GM23338 (cell line): ENCODE results near the gene FXYD6. TPM values are rescaled to one million over a fixed set of nuclear protein-coding genes. Genes with fewer than 3 reads are reported as not detected.

Experiments used
- ATAC-seq: fragments of 200-7000 bp; cut with Tn5 transposase; 3 replicates; pipeline ENCODE4 v1.9.1; 2020
- DNase-seq: peaks from one replicate; pipeline ENCODE4 v3.0.0-alpha.2; 2015; ENCODE audit warnings: low spot score
- H2AFZ ChIP-seq: fragments of 200-600 bp; sonication (generic); 2 replicates; pipeline ENCODE4 v1.8.0; 2016; ENCODE audit warnings: antibody characterized with exemption, mild to moderate bottlenecking, moderate library complexity
- H3F3A ChIP-seq: fragments of 200-600 bp; sonication (generic); replicated peaks from 2 replicates; pipeline ENCODE4 v1.8.0; 2017; ENCODE audit warnings: antibody characterized with exemption, mixed run types, low read depth
- H3K27ac ChIP-seq: fragments of 200-600 bp; sonication (generic); 2 replicates; pipeline ENCODE4 v1.6.1; 2016; ENCODE audit warnings: low read depth
- H3K27me3 ChIP-seq: fragments of 200-600 bp; sonication (generic); 2 replicates; pipeline ENCODE4 v1.8.0; 2016; ENCODE audit warnings: mild to moderate bottlenecking, mixed run types, moderate library complexity; ENCODE audit not compliant: insufficient read depth
- H3K36me3 ChIP-seq: fragments of 200-600 bp; sonication (generic); 2 replicates; pipeline ENCODE4 v1.8.0; 2016; ENCODE audit warnings: mild to moderate bottlenecking; ENCODE audit not compliant: insufficient read depth
- H3K4me1 ChIP-seq: fragments of 200-600 bp; sonication (generic); 2 replicates; pipeline ENCODE4 v1.8.0; 2016; ENCODE audit warnings: mild to moderate bottlenecking, moderate library complexity; ENCODE audit not compliant: insufficient read depth
- H3K4me2 ChIP-seq: fragments of 200-600 bp; sonication (generic); 2 replicates; pipeline ENCODE4 v1.7.1; 2017; ENCODE audit warnings: mixed run types
- H3K4me3 ChIP-seq: fragments of 200-600 bp; sonication (generic); 2 replicates; pipeline ENCODE4 v1.6.1; 2016; ENCODE audit warnings: mixed run types
- H3K79me2 ChIP-seq: fragments of 200-600 bp; sonication (generic); replicated peaks from 2 replicates; pipeline ENCODE4 v1.8.0; 2017; ENCODE audit warnings: mild to moderate bottlenecking; ENCODE audit not compliant: insufficient read depth
- H3K9me2 ChIP-seq: fragments of 200-600 bp; sonication (generic); 2 replicates; pipeline ENCODE4 v1.8.0; 2017; ENCODE audit not compliant: insufficient read depth
- H4K20me1 ChIP-seq: fragments of 200-600 bp; sonication (generic); replicated peaks from 2 replicates; pipeline ENCODE4 v1.8.0; 2017; ENCODE audit warnings: mild to moderate bottlenecking; ENCODE audit not compliant: insufficient read depth
- H3K27ac Mint-ChIP-seq: 2 replicates; pipeline ENCODE4 v1.8.0; 2020; ENCODE audit warnings: inconsistent platforms, mild to moderate bottlenecking, moderate library complexity, mixed read lengths
- H3K27me3 Mint-ChIP-seq: 3 replicates; pipeline ENCODE4 v1.8.0; 2022; ENCODE audit warnings: low read depth, mild to moderate bottlenecking, moderate library complexity, mixed read lengths, inconsistent platforms; ENCODE audit not compliant: insufficient read depth, poor library complexity
- H3K36me3 Mint-ChIP-seq: 3 replicates; pipeline ENCODE4 v1.8.0; 2021; ENCODE audit warnings: low read depth, mild to moderate bottlenecking, inconsistent platforms, moderate library complexity, mixed read lengths
- H3K4me1 Mint-ChIP-seq: 3 replicates; pipeline ENCODE4 v1.8.0; 2020; ENCODE audit warnings: mild to moderate bottlenecking, inconsistent platforms, mixed read lengths
- H3K4me3 Mint-ChIP-seq: 3 replicates; pipeline ENCODE4 v1.8.0; 2021; ENCODE audit warnings: moderate library complexity, mild to moderate bottlenecking, inconsistent platforms, mixed read lengths
- H3K9me3 Mint-ChIP-seq: 3 replicates; pipeline ENCODE4 v1.8.0; 2020; ENCODE audit warnings: moderate library complexity, mild to moderate bottlenecking, inconsistent platforms, mixed read lengths
- CREB1 ChIP-seq: fragments of 250-450 bp; sonication (Bioruptor Pico); IDR thresholded peaks from 2 replicates; pipeline ENCODE4 v1.5.0; 2020; ENCODE audit warnings: low read depth, mild to moderate bottlenecking, moderate library complexity
- EZH2phosphoT487 ChIP-seq: fragments of 200-600 bp; sonication (generic); IDR thresholded peaks from one replicate; pipeline ENCODE4 v1.8.1; 2018; ENCODE audit warnings: antibody characterized with exemption; ENCODE audit not compliant: unreplicated experiment
- NANOG ChIP-seq: IDR thresholded peaks from 2 replicates; pipeline ENCODE4 v1.6.1; 2016; ENCODE audit warnings: antibody characterized with exemption, borderline replicate concordance
- POLR2AphosphoS5 ChIP-seq: IDR thresholded peaks from 2 replicates; pipeline ENCODE4 v1.6.1; 2016; ENCODE audit warnings: antibody characterized with exemption, low read depth
- STAT1 ChIP-seq: IDR thresholded peaks from one replicate; pipeline ENCODE4 v1.6.1; 2016; ENCODE audit warnings: antibody characterized with exemption; ENCODE audit not compliant: unreplicated experiment
- ZNF114 ChIP-seq: fragments of 250-450 bp; sonication (Bioruptor Pico); IDR thresholded peaks from 2 replicates; pipeline ENCODE4 v1.5.0; 2020; ENCODE audit warnings: mild to moderate bottlenecking, moderate library complexity
- ZNF331 ChIP-seq: fragments of 250-450 bp; sonication (Bioruptor Pico); IDR thresholded peaks from 2 replicates; pipeline ENCODE4 v1.5.0; 2020; ENCODE audit warnings: low read depth, mild to moderate bottlenecking, moderate library complexity
- ZNF462 ChIP-seq: fragments of 250-450 bp; sonication (Bioruptor Pico); IDR thresholded peaks from 2 replicates; pipeline ENCODE4 v1.5.0; 2020; ENCODE audit warnings: mild to moderate bottlenecking, moderate library complexity
- polyA plus RNA-seq: library from polyadenylated mRNA; unstranded; fragments of >200 nt; fragmentation: Nextera tagmentation; extraction: Ambion mirVana; gene quantifications from 2 replicates; pipeline ENCODE4 v1.2.1, GENCODE V29; 2016
- total RNA-seq: library from RNA; depleted of rRNA; stranded (reverse); fragments of >200 nt; shearing (Covaris generic); gene quantifications from 2 replicates; pipeline ENCODE4 v1.2.3, GENCODE V29; 2014
- TF ChIP-seq, protein P1 (sequence below): IDR thresholded peaks from 2 replicates; pipeline ENCODE4 v1.6.1; 2016; ENCODE audit warnings: antibody characterized with exemption
- TF ChIP-seq, protein P2 (sequence below), 2 experiments: fragments of 200-600 bp in 1 of 2; sonication (generic) in 1 of 2; conservative IDR thresholded peaks; 2 replicates each; pipeline versions ENCODE4 v1.5.1 to v1.6.1; 2016 to 2017; ENCODE audit warnings: antibody characterized with exemption in 2 of 2, low read depth in 2 of 2, mild to moderate bottlenecking in 2 of 2, moderate library complexity in 1 of 2

Gene FXYD6
- total and polyA plus RNA-seq, 2 experiments from 2014 or later = 26.2 to 30.7 TPM

GRCh38 chr11:117874253-117874909 lies 2.1 kb downstream of the FXYD6 start:
- DNase-seq = peak; percentile 78
- peaks cover 7% of the 10 kb centered on the region; the same call in 1 of the 2 replicates for H4K20me1 ChIP-seq
- peak overlapping the region; percentile 91 for H3K4me3 ChIP-seq
- H3K27ac Mint-ChIP-seq = no peak overlapping the region
- peaks cover 40% of the 10 kb centered on the region for H3K4me1 ChIP-seq
- H3K4me3 Mint-ChIP-seq = peak overlapping the region; percentile 97
- H3K4me1 Mint-ChIP-seq = peaks cover 54% of the 10 kb centered on the region
- H3K9me3 Mint-ChIP-seq = no peaks in the 10 kb centered on the region
- H2AFZ ChIP-seq = no peak overlapping the region
- H3K36me3 ChIP-seq = no peaks in the 10 kb centered on the region
- H3K36me3 Mint-ChIP-seq = no peaks in the 10 kb centered on the region
- no peaks in the 10 kb centered on the region; the same call in 1 of the 2 replicates for H3F3A ChIP-seq
- TF ChIP-seq POLR2AphosphoS5 (no peak), CREB1 (no peak), ZNF331 (CRISPR knock-in tag) (no peak), NANOG (no peak), ZNF462 (no peak), EZH2phosphoT487 (no peak), STAT1 (no peak), ZNF114 (no peak)
- TF ChIP-seq, protein P1, sequence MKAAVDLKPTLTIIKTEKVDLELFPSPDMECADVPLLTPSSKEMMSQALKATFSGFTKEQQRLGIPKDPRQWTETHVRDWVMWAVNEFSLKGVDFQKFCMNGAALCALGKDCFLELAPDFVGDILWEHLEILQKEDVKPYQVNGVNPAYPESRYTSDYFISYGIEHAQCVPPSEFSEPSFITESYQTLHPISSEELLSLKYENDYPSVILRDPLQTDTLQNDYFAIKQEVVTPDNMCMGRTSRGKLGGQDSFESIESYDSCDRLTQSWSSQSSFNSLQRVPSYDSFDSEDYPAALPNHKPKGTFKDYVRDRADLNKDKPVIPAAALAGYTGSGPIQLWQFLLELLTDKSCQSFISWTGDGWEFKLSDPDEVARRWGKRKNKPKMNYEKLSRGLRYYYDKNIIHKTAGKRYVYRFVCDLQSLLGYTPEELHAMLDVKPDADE = no peak
- TF ChIP-seq, protein P2, sequence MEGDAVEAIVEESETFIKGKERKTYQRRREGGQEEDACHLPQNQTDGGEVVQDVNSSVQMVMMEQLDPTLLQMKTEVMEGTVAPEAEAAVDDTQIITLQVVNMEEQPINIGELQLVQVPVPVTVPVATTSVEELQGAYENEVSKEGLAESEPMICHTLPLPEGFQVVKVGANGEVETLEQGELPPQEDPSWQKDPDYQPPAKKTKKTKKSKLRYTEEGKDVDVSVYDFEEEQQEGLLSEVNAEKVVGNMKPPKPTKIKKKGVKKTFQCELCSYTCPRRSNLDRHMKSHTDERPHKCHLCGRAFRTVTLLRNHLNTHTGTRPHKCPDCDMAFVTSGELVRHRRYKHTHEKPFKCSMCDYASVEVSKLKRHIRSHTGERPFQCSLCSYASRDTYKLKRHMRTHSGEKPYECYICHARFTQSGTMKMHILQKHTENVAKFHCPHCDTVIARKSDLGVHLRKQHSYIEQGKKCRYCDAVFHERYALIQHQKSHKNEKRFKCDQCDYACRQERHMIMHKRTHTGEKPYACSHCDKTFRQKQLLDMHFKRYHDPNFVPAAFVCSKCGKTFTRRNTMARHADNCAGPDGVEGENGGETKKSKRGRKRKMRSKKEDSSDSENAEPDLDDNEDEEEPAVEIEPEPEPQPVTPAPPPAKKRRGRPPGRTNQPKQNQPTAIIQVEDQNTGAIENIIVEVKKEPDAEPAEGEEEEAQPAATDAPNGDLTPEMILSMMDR (conservative IDR thresholded peaks at IDR 0.05; ENCODE audit: low read depth in 2 of 2) = no peak
- H3K79me2 ChIP-seq = peaks cover 15% of the 10 kb centered on the region; the same call in 1 of the 2 replicates
- H3K27me3 ChIP-seq = peaks cover 37% of the 10 kb centered on the region
- no peak overlapping the region for H3K27ac ChIP-seq
- H3K27me3 Mint-ChIP-seq = peaks cover 18% of the 10 kb centered on the region
- H3K4me2 ChIP-seq = peak overlapping the region; percentile 99
- H3K9me2 ChIP-seq = no peaks in the 10 kb centered on the region
- peak; percentile 31 for ATAC-seq
